Liver (tissue), 9 donors: ENCODE results near the gene RALGAPB. TPM values are rescaled to one million over a fixed set of nuclear protein-coding genes. Genes with fewer than 3 reads are reported as not detected.

Experiments used
- DNase-seq: peaks from one replicate; pipeline ENCODE4 v3.0.0-alpha.2; 2017; ENCODE audit warnings: low spot score
- H3K27ac ChIP-seq, 2 donors: one replicate each; pipeline ENCODE4 v1.7.0; 2013; ENCODE audit warnings: inconsistent platforms in 2 of 2, low read length in 2 of 2, control low read depth in 1 of 2, low read depth in 1 of 2, mild to moderate bottlenecking in 1 of 2
- H3K27me3 ChIP-seq, 4 donors: one replicate each; pipeline versions ENCODE4 v1.6.1 to v1.7.0; 2013; ENCODE audit warnings: low read length in 3 of 4, inconsistent platforms in 1 of 4, mild to moderate bottlenecking in 1 of 4, moderate library complexity in 1 of 4; ENCODE audit not compliant: control insufficient read depth in 4 of 4, insufficient read depth in 4 of 4
- H3K36me3 ChIP-seq, 4 donors: one replicate each; pipeline versions ENCODE4 v1.6.1 to v1.7.0; 2013; ENCODE audit warnings: low read length in 3 of 4, mild to moderate bottlenecking in 3 of 4, low read depth in 1 of 4, moderate library complexity in 1 of 4; ENCODE audit not compliant: control insufficient read depth in 4 of 4, insufficient read depth in 3 of 4
- H3K4me1 ChIP-seq, 4 donors: one replicate each; pipeline versions ENCODE4 v1.6.1 to v1.7.0; 2013; ENCODE audit warnings: low read length in 3 of 4, mild to moderate bottlenecking in 3 of 4, moderate library complexity in 1 of 4; ENCODE audit not compliant: control insufficient read depth in 4 of 4, insufficient read depth in 4 of 4
- H3K4me3 ChIP-seq, 3 donors: one replicate each; pipeline versions ENCODE4 v1.6.1 to v1.7.0; 2013; ENCODE audit warnings: low read length in 3 of 3, control low read depth in 1 of 3, low read depth in 1 of 3, mild to moderate bottlenecking in 1 of 3
- H3K9ac ChIP-seq, 2 donors: one replicate each; pipeline ENCODE4 v1.7.0; 2013; ENCODE audit warnings: low read length in 2 of 2, mild to moderate bottlenecking in 2 of 2, moderate library complexity in 2 of 2, control low read depth in 1 of 2, low read depth in 1 of 2
- H3K9me3 ChIP-seq, 4 donors: one replicate each; pipeline versions ENCODE4 v1.6.1 to v1.7.0; 2013; ENCODE audit warnings: low read length in 3 of 4; ENCODE audit not compliant: control insufficient read depth in 4 of 4
- ATF3 ChIP-seq: IDR thresholded peaks from 2 replicates; pipeline ENCODE4 v1.6.1; 2016; ENCODE audit warnings: antibody characterized with exemption
- EGR1 ChIP-seq, 2 donors: IDR thresholded peaks; 2 replicates each; pipeline ENCODE4 v1.6.1; 2016 to 2018; ENCODE audit warnings: antibody characterized with exemption in 2 of 2, low read depth in 2 of 2
- FOXA1 ChIP-seq: IDR thresholded peaks from 2 replicates; pipeline ENCODE4 v1.6.1; 2016; ENCODE audit warnings: antibody characterized with exemption
- GABPA ChIP-seq, 2 donors: IDR thresholded peaks in 1 of 2; conservative IDR thresholded peaks in 1 of 2; 2 replicates each; pipeline ENCODE4 v1.6.1; 2016; ENCODE audit warnings: antibody characterized with exemption in 2 of 2, mild to moderate bottlenecking in 1 of 2, moderate library complexity in 1 of 2
- HNF4A ChIP-seq, 2 donors: conservative IDR thresholded peaks; 2 replicates each; pipeline ENCODE4 v1.6.1; 2016; ENCODE audit warnings: antibody characterized with exemption in 2 of 2, mild to moderate bottlenecking in 2 of 2
- HNF4G ChIP-seq: IDR thresholded peaks from 2 replicates; pipeline ENCODE4 v1.6.1; 2016; ENCODE audit warnings: antibody characterized with exemption
- JUND ChIP-seq, 2 donors: IDR thresholded peaks; 2 replicates each; pipeline ENCODE4 v1.6.1; 2016; ENCODE audit warnings: antibody characterized with exemption in 2 of 2
- MAX ChIP-seq: IDR thresholded peaks from 2 replicates; pipeline ENCODE4 v1.6.1; 2016; ENCODE audit warnings: antibody characterized with exemption
- NR2F2 ChIP-seq: IDR thresholded peaks from 2 replicates; pipeline ENCODE4 v1.6.1; 2016; ENCODE audit warnings: antibody characterized with exemption
- RAD21 ChIP-seq, 2 donors: IDR thresholded peaks; 2 replicates each; pipeline ENCODE4 v1.6.1; 2016; ENCODE audit warnings: antibody characterized with exemption in 2 of 2, mild to moderate bottlenecking in 2 of 2
- REST ChIP-seq: IDR thresholded peaks from 2 replicates; pipeline ENCODE4 v1.6.1; 2016; ENCODE audit warnings: antibody characterized with exemption, mild to moderate bottlenecking
- RXRA ChIP-seq, 2 donors: IDR thresholded peaks; 2 replicates each; pipeline ENCODE4 v1.6.1; 2017 to 2018; ENCODE audit warnings: antibody characterized with exemption in 2 of 2, mild to moderate bottlenecking in 1 of 2
- SP1 ChIP-seq: IDR thresholded peaks from 2 replicates; pipeline ENCODE4 v1.6.1; 2018; ENCODE audit warnings: antibody characterized with exemption, mild to moderate bottlenecking
- TAF1 ChIP-seq: conservative IDR thresholded peaks from 2 replicates; pipeline ENCODE4 v1.6.1; 2016; ENCODE audit warnings: antibody characterized with exemption, mild to moderate bottlenecking
- ZBTB33 ChIP-seq: IDR thresholded peaks from 2 replicates; pipeline ENCODE4 v1.6.1; 2016; ENCODE audit warnings: antibody characterized with exemption
- WGBS: extraction: QIAGEN DNeasy Blood & Tissue Kit; methylation state at CpG from one replicate; pipeline ENCODE4 v1.1.7; 2013; 5-methylcytosine and 5-hydroxymethylcytosine counted together
- polyA plus RNA-seq, 2 donors: library from polyadenylated mRNA; stranded (reverse) in 1 of 2; unstranded in 1 of 2; fragments of 200-250 nt in 1 of 2; fragments of >200 nt in 1 of 2; fragmentation: Nextera tagmentation in 1 of 2; extraction: Ambion mirVana in 1 of 2; gene quantifications; one replicate each; pipeline versions ENCODE4 v1.2.1 to v1.2.3, GENCODE V29; 2013 to 2015
- total RNA-seq, 2 donors: library from RNA; depleted of rRNA; stranded (reverse); fragments of >200 nt; gene quantifications; one replicate each; pipeline ENCODE4 v1.2.3, GENCODE V29; 2014
- donor health status: healthy.
- donor health status: healthy.
- donor health status: healthy.
- donor health status: healthy.
- donor health status: healthy.

Gene RALGAPB
- total and polyA plus RNA-seq, 4 donors, result 4.3 to 19.7 (median 9.5) TPM

GRCh38 chr20:38589351-38589750, 116.7 kb downstream of the RALGAPB start:
- no peak overlapping the region for H3K27ac ChIP-seq
- WGBS, result 91% methylated on average over 4 of the region's 4 CpGs
- no peaks in the 10 kb centered on the region for H3K36me3 ChIP-seq
- H3K4me1 ChIP-seq, result peaks cover 4 to 11% (median 9%) of the 10 kb centered on the region in 4 donors
- no peak overlapping the region for H3K9ac ChIP-seq
- H3K27me3 ChIP-seq, result no peaks in the 10 kb centered on the region
- no peak overlapping the region for H3K4me3 ChIP-seq
- DNase-seq, result no peak
- TF ChIP-seq GABPA (IDR thresholded peaks at IDR 0.05 in 1 of 2, conservative IDR thresholded peaks at IDR 0.05 in 1 of 2), result no peak
- no peak for TF ChIP-seq EGR1 (IDR thresholded peaks at IDR 0.05; ENCODE audit: low read depth in 2 of 2)
- TF ChIP-seq NR2F2, result no peak
- TF ChIP-seq JUND (IDR thresholded peaks at IDR 0.05), result no peak
- no peak for TF ChIP-seq SP1
- no peak for TF ChIP-seq REST
- no peak for TF ChIP-seq FOXA1
- TF ChIP-seq TAF1, result no peak
- no peak for TF ChIP-seq HNF4A (conservative IDR thresholded peaks at IDR 0.05)
- TF ChIP-seq ATF3, result no peak
- TF ChIP-seq HNF4G, result no peak
- TF ChIP-seq RXRA (IDR thresholded peaks at IDR 0.05), result no peak
- TF ChIP-seq RAD21 (IDR thresholded peaks at IDR 0.05), result no peak
- no peak for TF ChIP-seq ZBTB33
- no peak for TF ChIP-seq MAX
- no peaks in the 10 kb centered on the region for H3K9me3 ChIP-seq

- TF ChIP-seq HNF4A (conservative IDR thresholded peaks at IDR 0.05) (no peak), FOXA1 (no peak)
Measured at GRCh38 chr20:38589967-38590675, 117.5 kb downstream of the RALGAPB start.

More at GRCh38 chr20:38589967-38590675, 117.5 kb downstream of the RALGAPB start:
- no peak for DNase-seq
- H3K4me1 ChIP-seq, result peaks cover 4 to 10% (median 7%) of the 10 kb centered on the region in 4 donors
- no peak overlapping the region for H3K27ac ChIP-seq
- H3K27me3 ChIP-seq, result no peaks in the 10 kb centered on the region
- H3K36me3 ChIP-seq, result no peaks in the 10 kb centered on the region
- H3K4me3 ChIP-seq, result no peak overlapping the region
- no peak overlapping the region for H3K9ac ChIP-seq
- 91% methylated on average over 3 of the region's 3 CpGs for WGBS
- H3K9me3 ChIP-seq, result no peaks in the 10 kb centered on the region
